Measurements from ENCODE around the gene FAM114A1. TPM values are rescaled to one million over a fixed set of nuclear protein-coding genes. Genes with fewer than 3 reads are reported as not detected.
A peak's percentile ranks its signal among the peaks of the same experiment; 100 is the strongest.
"Not testable (repeated sequence)": the region's sequence is repeated elsewhere in the genome, so short reads cannot be mapped to it uniquely, and the experiment has no call there.

Gene FAM114A1
- polyA plus RNA-seq, 3 donors = 33.8 to 35.9 (median 33.8) TPM

DNA sequence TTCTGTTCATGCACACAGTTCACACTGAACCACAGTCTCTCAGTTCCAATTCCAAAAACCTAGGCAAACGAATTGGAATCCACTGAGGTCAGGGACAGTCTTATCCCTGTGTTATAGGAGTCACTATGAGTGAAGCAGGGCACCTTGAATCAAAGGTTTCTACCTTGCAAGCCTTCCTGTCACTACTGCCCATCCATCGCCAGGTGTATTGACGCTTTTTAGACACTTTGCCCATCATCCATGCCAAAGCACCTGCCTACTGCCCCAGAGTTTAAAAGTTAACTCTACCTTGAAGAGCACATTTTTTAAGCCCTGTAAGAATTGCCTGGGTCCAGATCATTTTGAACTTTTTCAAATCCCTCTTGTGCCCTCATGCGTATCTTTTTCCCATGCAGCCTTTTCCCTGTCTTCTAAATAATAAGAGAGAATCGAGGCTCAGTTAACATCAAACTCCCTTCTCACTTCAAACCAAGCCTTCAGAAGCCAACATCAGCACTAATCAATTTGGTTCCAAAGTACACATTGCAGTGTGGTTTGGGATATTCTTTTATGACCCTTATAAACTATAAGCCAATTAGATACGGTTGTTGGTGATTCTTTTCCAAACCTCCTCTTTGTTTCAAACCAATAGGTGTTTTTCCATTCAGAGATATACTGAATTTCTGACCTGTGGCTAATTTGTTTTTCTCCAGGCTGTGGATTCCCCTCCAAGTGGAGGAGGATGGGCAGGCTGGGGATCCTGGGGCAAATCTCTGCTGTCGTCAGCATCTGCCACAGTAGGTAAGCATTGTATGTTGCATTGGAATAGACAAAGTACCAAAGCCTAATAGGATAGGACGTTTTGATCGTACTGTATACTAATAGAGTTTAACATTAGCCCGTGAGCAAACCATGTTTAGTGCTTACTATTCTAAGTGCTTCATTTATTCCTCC, 23.7 kb downstream of the FAM114A1 start:
- no peak for DNase-seq (ENCODE audit: extremely low read depth in 1 of 11, low read depth in 9 of 11, low spot score in 4 of 11)

DNA sequence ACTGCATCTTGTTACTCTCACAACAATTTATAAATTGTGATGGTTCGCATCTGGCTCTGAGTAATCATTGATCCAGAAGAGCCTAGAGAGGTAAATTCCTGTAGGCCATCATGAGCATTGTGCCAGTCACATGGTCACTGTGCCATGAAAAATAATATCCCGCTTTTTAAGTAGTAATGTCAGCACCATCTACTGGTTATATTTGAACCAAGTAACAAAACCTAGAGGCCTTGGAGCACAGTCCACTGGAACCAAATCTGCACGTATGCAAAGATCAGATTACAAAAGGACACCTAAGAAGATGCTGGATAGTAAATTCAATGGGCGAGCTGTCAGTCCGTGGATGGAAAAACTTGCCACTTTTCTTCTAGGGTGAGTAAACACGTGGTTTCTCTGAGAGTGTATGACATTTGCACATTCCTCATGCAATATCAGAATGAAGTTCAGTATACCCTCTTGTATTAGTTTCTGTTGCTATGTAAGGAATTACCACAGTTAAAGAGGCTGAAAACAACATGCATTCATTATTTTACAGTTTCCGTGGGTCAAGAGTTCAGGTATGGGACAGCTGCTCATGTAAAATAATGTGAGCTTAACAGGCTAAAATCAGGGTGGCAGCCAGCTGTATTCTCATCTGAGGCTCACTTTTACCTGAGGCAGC, 26.8 kb downstream of the FAM114A1 start:
- no peak for DNase-seq (ENCODE audit: extremely low read depth in 1 of 11, low read depth in 9 of 11, low spot score in 4 of 11)

DNA sequence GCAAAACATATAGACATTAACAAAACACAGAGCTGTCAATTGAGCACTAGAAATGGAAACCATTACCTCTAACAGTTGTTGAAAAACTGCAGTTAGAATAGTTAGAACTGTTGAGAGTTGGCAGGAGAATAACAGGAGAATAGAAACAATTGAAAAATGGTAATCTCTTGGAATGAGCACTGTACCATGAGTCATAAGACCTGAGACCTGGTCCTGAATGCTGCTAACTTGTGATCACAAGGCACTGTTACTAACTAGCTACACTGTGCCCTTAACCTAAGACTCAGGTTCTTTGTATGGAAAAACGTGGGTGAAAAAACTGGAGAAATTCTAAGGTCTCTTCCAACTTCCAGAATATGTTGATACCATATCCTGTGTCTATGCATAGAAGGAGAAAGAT, 29.3 kb downstream of the FAM114A1 start:
- no peak for DNase-seq (ENCODE audit: extremely low read depth in 1 of 11, low read depth in 9 of 11, low spot score in 4 of 11)

DNA sequence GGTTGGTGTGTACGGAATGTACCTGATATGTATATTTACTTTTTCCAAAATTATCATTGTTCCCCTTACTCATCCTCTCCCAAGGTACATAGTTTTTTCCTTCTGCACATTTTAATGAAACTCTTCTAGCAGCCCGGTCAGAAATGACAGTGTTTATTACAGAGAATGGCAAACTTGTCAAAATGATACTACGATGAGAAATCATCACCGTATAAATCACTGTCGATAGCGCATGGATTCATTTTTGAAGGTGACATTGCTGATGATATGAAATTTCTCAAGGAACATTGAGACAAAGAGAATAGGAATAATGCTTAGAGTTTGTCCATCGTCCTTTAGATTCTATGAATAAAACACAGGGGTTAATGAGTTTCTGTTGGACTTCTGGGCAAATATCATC, 30.6 kb downstream of the FAM114A1 start:
- DNase-seq (ENCODE audit: extremely low read depth in 1 of 11, low read depth in 9 of 11, low spot score in 4 of 11) = no peak

DNA sequence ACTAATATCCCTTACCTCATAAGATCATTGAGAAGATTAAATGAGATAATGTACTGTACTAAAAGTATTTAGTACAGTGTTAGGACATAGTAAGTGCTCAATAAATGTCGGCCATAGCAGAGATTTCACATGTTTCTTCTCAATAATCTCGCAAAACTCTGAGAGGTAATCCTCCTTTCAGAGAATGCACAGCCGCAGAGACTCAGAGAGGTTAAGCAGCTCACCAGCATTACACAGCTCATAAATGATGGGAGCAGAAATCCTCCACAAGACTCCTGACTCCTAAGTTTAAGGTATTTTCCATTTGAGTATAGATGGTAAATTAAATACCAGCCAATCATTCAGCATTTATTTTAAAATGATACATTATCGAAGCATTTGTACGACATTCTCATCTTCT, 34.6 kb downstream of the FAM114A1 start:
- DNase-seq (ENCODE audit: extremely low read depth in 1 of 11, low read depth in 9 of 11, low spot score in 4 of 11) = no peak

DNA sequence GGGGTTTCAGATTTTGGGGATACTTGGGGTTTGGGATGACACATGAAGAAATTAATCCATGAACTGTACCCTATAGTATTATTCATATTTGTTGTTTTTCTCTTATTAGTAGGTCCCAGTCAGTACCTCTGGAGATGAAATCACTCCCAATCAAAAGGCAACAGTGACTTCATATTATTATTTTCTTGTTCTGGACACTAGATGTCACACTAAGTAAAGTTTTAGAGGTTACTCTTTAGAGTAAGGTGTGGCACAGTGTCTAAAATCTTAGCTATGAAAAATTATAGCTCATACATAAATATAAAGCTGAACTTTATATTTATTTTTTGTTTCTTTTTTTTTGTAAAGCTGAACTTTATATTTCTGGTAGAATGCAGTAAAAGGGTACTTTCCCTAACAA, 35.1 kb downstream of the FAM114A1 start:
- DNase-seq (ENCODE audit: extremely low read depth in 1 of 11, low read depth in 9 of 11, low spot score in 4 of 11) = no peak

DNA sequence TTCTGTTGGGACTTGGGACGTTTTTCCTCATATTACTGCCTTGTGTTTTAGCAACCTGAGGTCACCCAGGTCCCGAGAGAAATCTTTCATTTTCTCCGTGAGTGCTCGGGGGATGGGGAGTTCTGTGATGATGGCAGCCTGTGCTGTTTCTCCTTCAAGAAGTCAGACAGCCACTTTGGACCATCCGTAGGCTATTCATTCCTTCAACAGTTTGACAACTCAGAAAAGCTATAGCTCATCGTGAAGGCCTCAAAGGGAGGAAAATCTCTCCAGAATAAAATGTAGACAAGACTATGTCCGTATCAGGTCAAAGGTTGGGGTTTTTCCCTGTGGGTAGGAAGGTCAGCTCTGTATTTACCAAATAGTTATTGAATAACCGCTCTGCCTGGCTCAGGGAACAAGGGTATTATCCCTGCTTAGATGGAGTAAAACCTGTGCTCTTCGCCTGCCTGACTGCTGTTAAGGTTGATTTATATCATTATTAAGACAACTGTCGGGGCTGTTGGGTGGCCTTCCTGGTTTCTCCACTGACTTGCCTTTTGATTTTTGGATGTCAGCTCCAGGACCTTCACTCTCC, 36.6 kb downstream of the FAM114A1 start:
- DNase-seq (ENCODE audit: extremely low read depth in 1 of 11, low read depth in 9 of 11, low spot score in 4 of 11) = no peak

DNA sequence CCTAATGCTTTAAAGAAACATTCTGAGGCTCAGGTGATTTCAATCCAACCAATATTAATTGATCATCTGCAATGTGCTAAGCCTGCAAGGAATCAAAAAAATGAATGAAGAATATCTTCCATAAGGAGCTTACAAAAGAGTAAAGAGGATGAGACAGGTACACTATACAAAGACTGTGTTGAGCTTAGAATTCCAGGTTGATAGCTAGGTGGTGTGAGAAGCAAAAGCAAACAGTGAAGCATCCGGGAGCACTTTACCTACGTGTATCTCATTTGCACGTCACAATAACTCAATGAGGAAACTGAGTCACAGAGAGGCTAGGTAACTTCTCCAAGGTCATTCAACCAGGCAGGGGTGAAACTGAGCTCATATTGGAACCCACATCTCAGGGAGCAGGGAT, 37.1 kb downstream of the FAM114A1 start:
- DNase-seq (ENCODE audit: extremely low read depth in 1 of 11, low read depth in 9 of 11, low spot score in 4 of 11) = no peak

DNA sequence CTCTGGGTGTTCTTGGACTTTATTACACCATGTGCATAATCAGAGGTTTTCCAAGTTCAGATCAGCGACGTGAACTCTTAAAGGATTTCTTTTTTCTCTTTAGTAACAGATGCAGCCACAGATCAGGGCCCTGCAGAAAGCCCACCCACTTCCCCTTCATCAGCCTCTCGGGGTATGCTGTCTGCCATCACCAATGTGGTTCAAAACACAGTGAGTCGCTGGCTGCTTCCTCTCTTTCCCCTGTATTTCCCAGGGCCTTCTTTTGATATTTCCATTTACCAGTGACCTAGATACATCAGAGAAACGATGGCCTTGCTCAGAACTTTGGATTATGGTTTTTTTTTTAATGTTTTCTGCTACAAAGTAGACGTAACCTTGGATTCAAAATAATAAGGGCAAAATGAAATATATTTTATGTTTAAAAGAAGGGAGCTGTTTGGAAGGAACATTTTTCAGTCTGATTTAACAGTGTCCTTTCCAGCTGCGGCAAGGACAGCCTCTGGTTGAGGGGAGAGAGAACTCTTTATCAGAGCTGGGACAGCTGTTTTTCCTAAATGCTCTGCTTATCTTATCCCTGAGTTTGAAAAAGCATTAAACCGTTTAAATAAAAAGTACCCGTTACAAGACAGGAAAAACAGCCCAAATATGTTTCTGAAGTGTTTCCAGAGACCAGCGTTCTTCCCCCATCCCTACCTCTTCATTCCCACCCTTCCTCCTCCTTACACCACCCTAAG, 38.2 kb downstream of the FAM114A1 start:
- DNase-seq (ENCODE audit: extremely low read depth in 1 of 11, low read depth in 9 of 11, low spot score in 4 of 11) = peak in 2 of 11 donors; percentile 30 to 39

DNA sequence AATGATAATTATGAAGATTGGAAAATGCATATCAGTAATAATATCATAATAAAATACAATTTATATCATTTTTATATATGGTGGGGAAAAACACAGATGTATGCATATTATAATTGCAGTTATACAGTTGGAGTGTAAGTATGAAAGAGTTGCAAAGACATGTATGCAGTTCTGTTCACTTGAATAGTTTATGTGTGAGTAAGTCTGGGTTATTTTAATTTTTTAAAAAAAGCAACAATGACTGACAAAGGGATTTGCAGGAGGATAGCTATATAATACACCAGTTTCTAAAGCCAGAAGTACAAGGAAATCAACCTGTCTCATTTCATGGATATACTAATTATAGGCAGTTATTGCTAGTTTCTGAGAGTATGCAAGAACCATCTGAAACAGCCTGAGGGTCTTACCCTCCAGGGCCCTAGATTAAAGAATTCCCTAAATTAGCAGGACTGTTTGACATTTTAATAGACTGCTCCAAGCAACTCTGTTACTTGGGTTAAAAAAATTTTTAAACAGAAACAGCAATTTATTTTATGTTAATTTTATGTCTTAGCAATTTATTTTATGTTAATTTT, 40.2 kb downstream of the FAM114A1 start:
- DNase-seq (ENCODE audit: extremely low read depth in 1 of 11, low read depth in 9 of 11, low spot score in 4 of 11) = no peak

DNA sequence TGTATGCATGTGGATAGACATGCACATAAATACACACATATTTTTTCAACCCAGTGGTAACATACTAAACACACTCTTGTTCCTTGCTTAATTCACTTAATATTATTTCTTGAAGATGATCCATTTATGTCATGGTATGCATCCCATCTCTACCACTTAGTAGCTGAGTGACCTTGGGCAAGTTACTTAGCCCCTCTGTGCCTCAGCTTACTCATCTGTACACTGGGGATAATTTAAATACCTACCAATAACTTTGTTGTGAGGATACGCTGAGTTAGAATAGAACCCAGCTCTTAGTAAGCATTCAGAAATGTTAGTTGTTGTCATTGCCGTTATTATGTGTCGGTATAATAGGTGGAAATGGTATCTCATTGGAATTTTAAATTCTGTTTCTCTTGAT, 41.4 kb downstream of the FAM114A1 start:
- DNase-seq (ENCODE audit: extremely low read depth in 1 of 11, low read depth in 9 of 11, low spot score in 4 of 11) = no peak

DNA sequence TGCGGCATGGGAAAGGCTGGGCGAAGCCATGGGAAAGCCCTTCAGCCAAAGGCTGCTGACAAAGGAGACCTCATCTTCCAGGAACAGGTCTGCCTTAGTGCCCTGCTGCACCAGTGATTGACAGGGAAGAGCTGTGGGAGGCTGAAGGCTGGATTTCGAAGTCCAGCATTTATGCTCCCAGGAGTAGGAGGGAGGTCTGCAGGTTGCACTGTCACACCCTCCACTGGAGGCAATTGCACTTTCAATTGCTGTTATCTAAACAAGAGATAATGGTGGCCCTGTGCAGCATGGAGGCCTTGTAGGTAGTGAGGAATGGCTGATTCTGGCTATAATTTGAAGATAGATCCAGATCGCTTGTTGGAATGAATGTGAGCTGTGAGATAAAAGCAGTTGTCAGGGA, 43.7 kb downstream of the FAM114A1 start:
- no peak for DNase-seq (ENCODE audit: extremely low read depth in 1 of 11, low read depth in 9 of 11, low spot score in 4 of 11)

DNA sequence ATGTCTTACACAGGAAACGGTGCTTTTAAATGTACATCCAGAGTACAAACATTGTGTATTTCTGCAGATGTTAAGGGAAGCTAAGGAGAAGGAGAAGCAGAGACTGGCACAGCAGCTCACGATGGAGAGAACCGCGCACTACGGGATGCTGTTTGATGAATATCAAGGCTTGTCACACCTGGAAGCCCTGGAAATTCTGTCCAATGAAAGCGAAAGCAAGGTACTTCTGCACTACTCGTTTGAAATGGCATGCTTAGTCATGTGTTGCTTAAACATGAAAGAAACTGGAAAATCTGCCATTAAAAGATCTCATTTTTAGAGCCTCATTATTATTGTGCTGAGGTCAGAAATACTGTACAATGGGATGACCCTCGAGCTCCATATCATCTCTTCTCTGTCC, 47.2 kb downstream of the FAM114A1 start:
- no peak for DNase-seq (ENCODE audit: extremely low read depth in 1 of 11, low read depth in 9 of 11, low spot score in 4 of 11)

DNA sequence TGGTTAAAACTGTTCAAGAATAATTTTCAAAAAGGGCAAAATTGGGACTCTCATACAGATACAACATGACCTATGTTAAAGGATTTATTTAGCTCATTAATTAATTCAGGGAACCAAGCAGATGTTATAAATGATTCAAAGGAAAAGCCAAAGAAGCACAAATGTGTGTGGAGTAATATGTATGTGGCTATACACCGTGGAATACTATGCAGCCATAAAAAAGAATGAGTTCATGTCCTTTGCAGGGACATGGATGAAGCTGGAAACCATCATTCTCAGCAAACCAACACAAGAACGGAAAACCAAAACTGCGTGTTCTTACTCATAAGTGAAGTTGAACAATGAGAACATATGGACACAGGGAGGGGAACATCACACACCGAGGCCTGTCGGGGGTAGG, 48.7 kb downstream of the FAM114A1 start:
- DNase-seq (ENCODE audit: extremely low read depth in 1 of 11, low read depth in 9 of 11, low spot score in 4 of 11) = not testable (repeated sequence)

DNA sequence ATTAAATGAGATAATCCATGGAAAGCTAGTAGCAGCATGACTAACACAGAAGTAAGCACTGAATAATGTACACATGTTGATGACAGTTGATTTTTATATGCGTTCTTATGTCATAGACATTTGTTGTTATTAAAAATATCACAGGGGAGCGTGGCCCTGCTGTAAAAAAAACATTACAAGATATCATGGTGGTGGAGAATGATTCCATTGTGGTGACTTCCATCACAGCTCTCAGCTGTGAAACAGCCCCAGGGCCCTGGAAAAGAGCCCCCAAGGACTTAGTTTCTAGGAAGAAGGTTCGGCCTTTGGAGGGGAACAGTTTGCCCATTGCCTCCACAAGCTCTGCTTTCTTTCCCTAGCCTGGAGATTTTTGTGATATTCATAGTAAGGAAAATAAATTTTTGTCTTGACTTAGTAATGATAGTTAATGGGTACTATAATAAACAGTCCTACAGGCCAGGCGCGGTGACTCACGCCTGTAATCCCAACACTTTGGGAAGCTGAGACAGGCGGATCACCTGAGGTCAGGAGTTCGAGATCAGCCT, 49.9 kb downstream of the FAM114A1 start:
- no peak for DNase-seq (ENCODE audit: extremely low read depth in 1 of 11, low read depth in 9 of 11, low spot score in 4 of 11)

DNA sequence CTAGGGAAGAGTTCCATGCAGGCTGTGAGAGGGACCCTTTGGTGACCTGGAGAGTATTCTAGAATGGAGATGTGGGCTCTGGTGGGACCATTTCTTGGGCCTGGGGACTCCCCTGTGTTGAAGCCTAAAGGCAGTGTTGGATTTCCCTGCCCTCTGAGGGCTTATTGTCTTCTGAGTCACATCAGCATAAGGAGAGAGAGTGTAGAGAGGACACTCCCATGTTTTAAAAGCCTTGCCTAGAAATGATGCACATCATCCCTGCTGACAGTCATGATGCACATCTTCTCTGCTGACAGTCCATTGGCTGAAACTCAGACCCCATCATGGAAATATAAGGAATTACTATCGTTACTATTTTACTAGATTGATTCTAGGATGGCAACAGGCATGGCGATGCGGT, 51.9 kb downstream of the FAM114A1 start:
- DNase-seq (ENCODE audit: extremely low read depth in 1 of 11, low read depth in 9 of 11, low spot score in 4 of 11) = no peak

DNA sequence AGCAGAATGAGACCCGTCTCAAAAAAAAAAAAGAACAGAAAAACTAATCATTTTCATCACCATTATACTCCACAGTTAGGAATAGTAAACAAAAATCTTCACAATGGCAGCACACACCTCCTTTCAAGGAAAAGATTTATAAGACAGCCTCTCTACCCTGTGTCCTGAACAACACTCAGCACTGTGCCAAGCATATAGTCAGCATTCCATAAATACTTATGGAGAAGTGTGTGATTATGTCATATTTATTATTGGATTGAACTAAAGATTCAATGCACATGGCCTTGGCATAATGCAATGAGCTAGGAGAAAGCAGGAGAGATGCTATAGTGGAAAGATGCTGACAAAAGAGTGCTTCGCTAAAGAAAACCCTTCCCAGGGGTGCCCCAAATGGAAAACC, 52.6 kb downstream of the FAM114A1 start:
- no peak for DNase-seq (ENCODE audit: extremely low read depth in 1 of 11, low read depth in 9 of 11, low spot score in 4 of 11)

DNA sequence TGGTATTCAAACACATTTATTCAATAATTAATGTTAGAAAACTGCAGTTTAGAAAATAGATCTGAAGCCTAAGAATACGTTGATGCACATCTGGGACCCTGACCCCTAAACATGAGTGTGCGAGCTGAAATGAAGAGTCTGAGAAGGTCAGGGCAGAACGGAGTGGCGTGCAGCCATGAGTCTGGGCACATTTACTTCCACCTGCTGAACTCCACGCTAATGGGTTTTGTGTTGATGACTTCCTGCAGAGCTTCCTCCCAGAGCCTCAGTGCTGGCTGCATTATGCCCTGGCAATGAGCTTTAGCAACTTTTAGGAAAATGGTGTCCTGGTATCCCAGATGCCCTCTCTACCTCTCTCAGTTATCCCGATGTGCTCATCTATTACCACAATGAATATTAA, 53.1 kb downstream of the FAM114A1 start:
- no peak for DNase-seq (ENCODE audit: extremely low read depth in 1 of 11, low read depth in 9 of 11, low spot score in 4 of 11)

DNA sequence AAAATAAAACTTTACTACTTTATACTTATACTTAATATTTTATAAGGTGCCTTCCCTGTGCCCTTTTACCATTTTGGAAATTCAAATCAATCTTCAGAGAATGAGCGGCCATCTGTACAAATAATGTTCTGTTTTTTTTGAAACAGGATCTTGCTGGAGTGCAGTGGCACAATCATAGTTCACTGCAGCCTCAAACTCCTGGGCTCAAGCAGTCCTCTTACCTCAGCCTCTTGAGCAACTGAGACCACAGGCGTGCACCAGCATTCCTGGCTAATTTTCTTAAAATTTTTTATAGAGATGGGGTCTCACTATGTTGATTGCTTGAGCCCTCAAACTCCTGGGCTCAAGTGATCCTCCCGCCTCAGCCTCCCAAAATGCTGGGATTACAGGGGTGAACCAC, 53.5 kb downstream of the FAM114A1 start:
- DNase-seq (ENCODE audit: extremely low read depth in 1 of 11, low read depth in 9 of 11, low spot score in 4 of 11) = no peak

Measured in renal cortex interstitium (tissue), 11 donors.